Psoas muscle (tissue), 8 donors: Measurements from ENCODE around the gene LGALS12. TPM values are rescaled to one million over a fixed set of nuclear protein-coding genes. Genes with fewer than 3 reads are reported as not detected.

Experiments used
- ATAC-seq, 4 donors: fragments of 200-7000 bp; cut with Tn5 transposase; one replicate each; pipeline ENCODE4 v1.9.1; 2020; ENCODE audit warnings: moderate library complexity in 3 of 4, mild to moderate bottlenecking in 2 of 4
- DNase-seq, 2 donors: peaks; one replicate each; pipeline ENCODE4 v3.0.0-alpha.2; 2020
- H3K27ac ChIP-seq: fragments of 200-600 bp; one replicate; pipeline ENCODE4 v1.8.0; 2022
- H3K27me3 ChIP-seq, 3 donors: fragments of 200-600 bp in 1 of 3; one replicate each; pipeline versions ENCODE4 v1.6.1 to v1.8.0; 2013 to 2022; ENCODE audit warnings: low read length in 2 of 3, mild to moderate bottlenecking in 2 of 3, moderate library complexity in 1 of 3; ENCODE audit not compliant: insufficient read depth in 3 of 3
- H3K36me3 ChIP-seq, 2 donors: fragments of 200-600 bp in 1 of 2; one replicate each; pipeline versions ENCODE4 v1.6.1 to v1.8.0; 2013 to 2022; ENCODE audit warnings: low read depth in 1 of 2, mild to moderate bottlenecking in 1 of 2, moderate library complexity in 1 of 2; ENCODE audit not compliant: insufficient read depth in 1 of 2
- H3K4me1 ChIP-seq: fragments of 200-600 bp; one replicate; pipeline ENCODE4 v1.8.0; 2022
- H3K4me3 ChIP-seq: fragments of 200-600 bp; one replicate; pipeline ENCODE4 v1.8.0; 2022; ENCODE audit warnings: mild to moderate bottlenecking
- H3K9me3 ChIP-seq: fragments of 200-600 bp; one replicate; pipeline ENCODE4 v1.8.0; 2022
- WGBS, 3 donors: extraction: QIAGEN DNeasy Blood & Tissue Kit; methylation state at CpG; one replicate each; pipeline versions ENCODE4 v1.1.6 to v1.1.7; 2013; 5-methylcytosine and 5-hydroxymethylcytosine counted together
- intact Hi-C, 2 donors: fragments of 100-400 bp; cut with DNase I; formaldehyde crosslinking; loops; one replicate each; pipeline versions ENCODE4 v1.11.0 to v1.14.2; 2022
- polyA plus RNA-seq, 3 donors: library from polyadenylated mRNA; stranded (reverse); fragments of 200-250 nt; gene quantifications; one replicate each; pipeline ENCODE4 v1.2.3, GENCODE V29; 2013
- total RNA-seq, 4 donors: library from RNA; stranded (reverse); fragmentation: NEBNext Ultra II Directional in 2 of 4; extraction: Animal tissue kit (Norgen Biotek cat#: 25700) in 2 of 4; gene quantifications; one replicate each; pipeline versions ENCODE4 v1.2.1 to v1.2.4, GENCODE V29; 2021 to 2023
- TF ChIP-seq, protein P1 (sequence below): fragments of 200-600 bp; IDR thresholded peaks from one replicate; pipeline ENCODE4 v1.8.0; 2022; ENCODE audit warnings: antibody characterized with exemption
- donor health status: healthy with polysubstance abuse.
- donor health status: DM: no; HTN: no; CAD: no; lungs with moderate emphysema.
- donor health status: Bipolar disorder and iron deficiency.
- donor health status: healthy.
- donor health status: DM: yes; HTN: yes; CAD: no.
- donor health status: DM: no; HTN: no; CAD: no.
- donor health status: DM: no; HTN: no; CAD: no.
- donor health status: DM: yes; HTN: yes; CAD: no.

Gene LGALS12
- total and polyA plus RNA-seq, 7 donors = 0.16 to 2.0 (median 0.48) TPM; not detected in 1

DNA sequence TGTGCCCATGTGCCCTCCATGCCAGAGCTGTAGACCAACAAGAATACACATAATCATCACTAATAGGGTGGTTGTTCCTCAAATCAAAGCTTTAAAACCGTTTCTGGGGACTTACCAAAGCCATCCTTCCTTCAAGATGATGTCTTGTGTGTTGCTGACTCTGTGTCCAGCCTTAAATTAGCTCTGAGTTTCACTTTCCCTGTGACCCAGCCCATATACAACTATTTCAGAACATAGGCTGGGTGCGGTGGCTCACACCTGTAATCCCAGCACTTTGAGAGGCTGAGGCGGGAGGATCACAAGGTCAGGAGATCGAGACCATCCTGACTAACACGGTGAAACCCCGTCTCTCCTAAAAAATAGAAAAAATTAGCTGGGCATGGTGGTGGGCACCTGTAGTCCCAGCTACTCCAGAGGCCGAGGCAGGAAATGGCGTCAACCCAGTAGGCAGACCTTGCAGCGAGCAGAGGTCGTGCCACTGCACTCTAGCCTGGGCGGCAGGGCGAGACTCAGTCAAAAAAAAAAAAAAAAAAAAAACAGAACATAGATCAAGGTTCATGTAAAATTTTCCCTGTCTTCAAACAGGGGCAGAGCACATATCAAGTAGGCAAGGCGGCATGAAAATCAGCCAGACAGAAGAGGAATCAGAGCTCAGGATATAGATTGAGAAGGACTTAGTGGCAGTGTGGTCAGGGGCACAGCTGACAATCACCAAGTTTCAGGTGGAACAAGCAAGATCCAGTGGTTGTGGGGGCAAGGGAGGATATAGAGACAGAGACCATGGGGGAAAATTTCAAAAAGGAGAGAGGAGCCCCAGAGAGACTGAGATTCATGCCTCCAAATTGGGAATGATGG lies 57.5 kb downstream of the LGALS12 start, which contains the start of gene PLAAT2:
PLAAT2 (minus strand) TSS at position 179 of the 855 bp plus-strand sequence; CDS start at position 124, 55 bp downstream.
- Histone ChIP-seq H3K4me3 (no peak within 1 kb of the TSS), H3K9me3 (no peaks in the 10 kb centered on the region), H3K36me3 (no peaks in the 10 kb centered on the region), H3K27ac (no peak within 1 kb of the TSS), H3K27me3 (no peaks in the 10 kb centered on the region), H3K4me1 (peaks cover 10% of the 10 kb centered on the region)
- TF ChIP-seq, protein P1, sequence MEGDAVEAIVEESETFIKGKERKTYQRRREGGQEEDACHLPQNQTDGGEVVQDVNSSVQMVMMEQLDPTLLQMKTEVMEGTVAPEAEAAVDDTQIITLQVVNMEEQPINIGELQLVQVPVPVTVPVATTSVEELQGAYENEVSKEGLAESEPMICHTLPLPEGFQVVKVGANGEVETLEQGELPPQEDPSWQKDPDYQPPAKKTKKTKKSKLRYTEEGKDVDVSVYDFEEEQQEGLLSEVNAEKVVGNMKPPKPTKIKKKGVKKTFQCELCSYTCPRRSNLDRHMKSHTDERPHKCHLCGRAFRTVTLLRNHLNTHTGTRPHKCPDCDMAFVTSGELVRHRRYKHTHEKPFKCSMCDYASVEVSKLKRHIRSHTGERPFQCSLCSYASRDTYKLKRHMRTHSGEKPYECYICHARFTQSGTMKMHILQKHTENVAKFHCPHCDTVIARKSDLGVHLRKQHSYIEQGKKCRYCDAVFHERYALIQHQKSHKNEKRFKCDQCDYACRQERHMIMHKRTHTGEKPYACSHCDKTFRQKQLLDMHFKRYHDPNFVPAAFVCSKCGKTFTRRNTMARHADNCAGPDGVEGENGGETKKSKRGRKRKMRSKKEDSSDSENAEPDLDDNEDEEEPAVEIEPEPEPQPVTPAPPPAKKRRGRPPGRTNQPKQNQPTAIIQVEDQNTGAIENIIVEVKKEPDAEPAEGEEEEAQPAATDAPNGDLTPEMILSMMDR = no peak
- no peak for DNase-seq
- 95 to 96% (median 95%) methylated on average over 13 of the region's 13 CpGs for WGBS, 3 donors
- no peak for ATAC-seq
- intact Hi-C loops = no loop called here

DNA sequence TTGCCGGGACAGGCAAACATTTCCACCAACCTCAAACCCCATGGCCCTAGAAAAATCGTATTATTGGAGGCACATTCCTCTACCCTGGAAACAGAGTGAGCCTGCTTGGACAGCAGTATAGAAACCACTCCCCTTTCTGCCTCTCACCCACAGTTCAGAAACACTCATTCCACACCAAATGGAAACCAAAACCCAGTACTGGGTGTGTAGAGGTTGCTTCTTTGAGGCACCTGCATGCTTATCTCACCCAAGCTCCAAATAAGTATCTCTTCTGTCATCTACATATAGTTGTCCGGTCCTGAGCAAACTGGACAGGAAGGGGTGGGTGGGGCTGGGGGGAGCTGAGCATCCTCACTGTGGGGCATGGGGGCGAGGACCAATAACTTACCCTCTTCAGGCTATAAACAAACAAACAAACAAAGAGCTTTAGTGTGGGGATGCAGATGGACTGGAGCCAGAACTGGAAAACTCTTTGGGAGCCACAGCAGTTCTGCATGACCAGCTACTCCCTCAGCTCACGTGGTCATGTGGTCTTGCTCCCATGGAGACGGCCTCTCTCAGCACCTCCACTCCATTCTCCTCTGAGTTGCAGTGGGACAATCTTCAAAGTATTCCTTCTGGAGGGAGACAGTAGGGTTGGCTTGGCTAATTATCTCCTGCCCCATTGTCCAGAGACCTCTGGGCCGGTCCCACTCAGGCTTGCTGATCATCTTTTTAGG lies 58.3 kb downstream of the LGALS12 start:
- intact Hi-C loops = no loop called here
- no peak for DNase-seq
- H3K9me3 ChIP-seq = no peaks in the 10 kb centered on the region
- no peaks in the 10 kb centered on the region for H3K36me3 ChIP-seq
- ATAC-seq = no peak
- TF ChIP-seq, protein P1 = no peak
- no peak overlapping the region for H3K27ac ChIP-seq
- no peaks in the 10 kb centered on the region for H3K27me3 ChIP-seq
- peaks cover 10% of the 10 kb centered on the region for H3K4me1 ChIP-seq
- WGBS, 3 donors = 76 to 85% (median 83%) methylated on average over 7 of the region's 7 CpGs
- no peak overlapping the region for H3K4me3 ChIP-seq

GRCh38 chr11:63564784-63565350 lies 59.0 kb downstream of the LGALS12 start:
- Histone ChIP-seq H3K36me3 (no peaks in the 10 kb centered on the region), H3K9me3 (no peaks in the 10 kb centered on the region), H3K4me3 (no peak overlapping the region), H3K27me3 (no peaks in the 10 kb centered on the region), H3K4me1 (peaks cover 10% of the 10 kb centered on the region), H3K27ac (no peak overlapping the region)
- intact Hi-C loops = no loop called here
- TF ChIP-seq, protein P1 = no peak
- DNase-seq = no peak
- WGBS, 3 donors = 82 to 92% (median 87%) methylated on average over 4 of the region's 4 CpGs
- ATAC-seq = no peak

Other genes starting within 250 kb of the LGALS12 start
- gene SLC22A9, start 136.3 kb upstream of the LGALS12 start, total RNA-seq = not detected
- not detected for gene SLC22A9, start 136.3 kb upstream of the LGALS12 start, polyA plus RNA-seq
- under 1 TPM; 0.11 to 0.59 (median 0.44) TPM for gene PLAAT5, start 14.9 kb upstream of the LGALS12 start, total RNA-seq
- gene PLAAT5, start 14.9 kb upstream of the LGALS12 start, polyA plus RNA-seq = under 1 TPM; 0.14 to 0.33 (median 0.30) TPM
- 10 to 100 TPM in 1 of 4 donors, 1 to 10 TPM in 3; 6.9 to 12.2 (median 8.1) TPM for gene PLAAT4, start 30.7 kb downstream of the LGALS12 start, total RNA-seq
- 10 to 100 TPM in 1 of 3 donors, 1 to 10 TPM in 2; 4.3 to 12.2 (median 9.7) TPM for gene PLAAT4, start 30.7 kb downstream of the LGALS12 start, polyA plus RNA-seq
- gene PLAAT2, start 57.3 kb downstream of the LGALS12 start, total RNA-seq = not detected
- under 1 TPM in 1 of 3 donors, not detected in 2; 0.16 TPM for gene PLAAT2, start 57.3 kb downstream of the LGALS12 start, polyA plus RNA-seq
- 100 to 1,000 TPM in 1 of 4 donors, 10 to 100 TPM in 3; 67.6 to 102 (median 83.6) TPM for gene PLAAT3, start 108.3 kb downstream of the LGALS12 start, total RNA-seq
- 100 to 1,000 TPM in 1 of 3 donors, 10 to 100 TPM in 2; 50.0 to 115 (median 82.3) TPM for gene PLAAT3, start 108.3 kb downstream of the LGALS12 start, polyA plus RNA-seq
- 10 to 100 TPM in 3 of 4 donors, 1 to 10 TPM in 1; 9.4 to 12.2 (median 10.7) TPM for gene ATL3, start 165.3 kb downstream of the LGALS12 start, total RNA-seq
- 1 to 10 TPM; 3.2 to 6.4 (median 3.3) TPM for gene ATL3, start 165.3 kb downstream of the LGALS12 start, polyA plus RNA-seq
- 100 to 1,000 TPM in 1 of 4 donors, 10 to 100 TPM in 3; 40.5 to 110 (median 70.8) TPM for gene RTN3, start 175.4 kb downstream of the LGALS12 start, total RNA-seq
- 100 to 1,000 TPM in 1 of 3 donors, 10 to 100 TPM in 2; 35.3 to 162 (median 62.0) TPM for gene RTN3, start 175.4 kb downstream of the LGALS12 start, polyA plus RNA-seq